Glomerular endothelial cell (primary cell): Measurements from ENCODE around the gene RNU6-9. TPM values are rescaled to one million over a fixed set of nuclear protein-coding genes. Genes with fewer than 3 reads are reported as not detected.

ENCODE experiments used
- DNase-seq: peaks from one replicate; pipeline ENCODE4 v3.0.0-alpha.2; 2011; ENCODE audit warnings: low read depth, low spot score; ENCODE audit errors: extremely low read depth
- total RNA-seq: library from RNA; depleted of rRNA; stranded (reverse); fragments of >200 nt; gene quantifications from 2 replicates; pipeline ENCODE4 v1.2.3, GENCODE V29; 2015

The RNU6-9 gene
- total RNA-seq, 1 donor from 2014 or later, result not detected

- no peak for DNase-seq
These were observed 23.5 kb downstream of the RNU6-9 start for GRCh38 chr19:916645-917322.

- DNase-seq, result no peak
These were observed 24.3 kb downstream of the RNU6-9 start, which contains the start of gene KISS1R for GRCh38 chr19:917323-918151. TSS of gene KISS1R (plus strand) at chr19:917333. CDS start at chr19:917503, 170 bp downstream.

GRCh38 chr19:918152-918437, 24.8 kb downstream of the RNU6-9 start:
- DNase-seq, result no peak

- no peak for DNase-seq
These were observed 25.4 kb downstream of the RNU6-9 start for GRCh38 chr19:918481-919198.

GRCh38 chr19:919199-920050, 26.1 kb downstream of the RNU6-9 start:
- DNase-seq, result no peak

GRCh38 chr19:920051-920864, 27.0 kb downstream of the RNU6-9 start:
- no peak for DNase-seq

GRCh38 chr19:924553-925086, 31.3 kb downstream of the RNU6-9 start:
- DNase-seq, result no peak

GRCh38 chr19:925087-925525, 31.8 kb downstream of the RNU6-9 start:
- no peak for DNase-seq

GRCh38 chr19:925526-926322, 32.4 kb downstream of the RNU6-9 start, which contains the start of gene ARID3A:
TSS of gene ARID3A (plus strand) at chr19:926035. CDS start at chr19:929529, 3,494 bp downstream.
- DNase-seq, result no peak

- DNase-seq, result no peak
These were observed 33.0 kb downstream of the RNU6-9 start for GRCh38 chr19:926323-926588.

GRCh38 chr19:926589-927350, 33.5 kb downstream of the RNU6-9 start:
- no peak for DNase-seq

- no peak for DNase-seq
These were observed 34.1 kb downstream of the RNU6-9 start for GRCh38 chr19:927351-927779.

GRCh38 chr19:927780-928401, 34.6 kb downstream of the RNU6-9 start:
- DNase-seq, result no peak

- no peak for DNase-seq
These were observed 35.4 kb downstream of the RNU6-9 start for GRCh38 chr19:928471-929202.

- DNase-seq, result no peak
These were observed 36.1 kb downstream of the RNU6-9 start for GRCh38 chr19:929203-929890.

GRCh38 chr19:929891-930258, 36.6 kb downstream of the RNU6-9 start:
- no peak for DNase-seq
